GM19438 (cell line): ENCODE results near the gene IPO8.
"Not testable (repeated sequence)": the region's sequence is repeated elsewhere in the genome, so short reads cannot be mapped to it uniquely, and the experiment has no call there.

ENCODE experiments used
- ATAC-seq: cut with Tn5 transposase; IDR thresholded peaks from one replicate; pipeline ENCODE4 v1.9.1; 2021; ENCODE audit warnings: low read depth; ENCODE audit not compliant: unreplicated experiment

Gene IPO8

DNA sequence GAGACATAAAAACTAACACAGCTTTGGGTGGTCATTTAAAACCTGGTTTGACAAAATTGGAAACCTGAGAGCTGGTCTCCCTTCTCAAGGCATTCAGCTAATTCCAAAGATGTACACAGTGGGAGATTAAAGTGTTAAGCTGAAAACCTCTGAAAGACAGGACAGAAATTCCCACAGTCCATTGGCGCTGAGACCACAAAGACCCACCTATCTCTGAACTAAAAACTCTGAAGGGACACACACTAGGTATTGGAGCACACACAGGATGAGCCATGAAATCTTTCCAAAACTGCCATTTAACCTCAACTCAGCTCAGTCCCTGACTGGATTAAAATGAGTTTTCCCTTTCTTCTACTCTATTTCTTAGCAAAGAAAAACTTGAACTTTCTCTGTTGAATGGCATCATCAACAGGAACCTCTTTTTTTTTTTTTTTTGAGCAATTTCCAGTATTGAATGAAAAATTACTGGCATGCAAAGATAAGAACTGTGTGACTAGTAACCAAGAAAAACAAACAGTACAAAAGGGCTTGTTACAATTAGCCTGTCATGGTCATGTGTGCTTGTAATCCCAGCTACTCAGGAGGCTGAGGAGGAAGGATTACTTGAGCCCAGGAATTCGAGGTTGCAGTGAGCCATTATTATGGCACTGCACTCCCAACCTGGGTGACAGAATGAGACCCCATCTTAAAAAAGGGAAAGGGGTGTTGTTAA is 82.4 kb downstream of the IPO8 start:
- no peak for ATAC-seq

DNA sequence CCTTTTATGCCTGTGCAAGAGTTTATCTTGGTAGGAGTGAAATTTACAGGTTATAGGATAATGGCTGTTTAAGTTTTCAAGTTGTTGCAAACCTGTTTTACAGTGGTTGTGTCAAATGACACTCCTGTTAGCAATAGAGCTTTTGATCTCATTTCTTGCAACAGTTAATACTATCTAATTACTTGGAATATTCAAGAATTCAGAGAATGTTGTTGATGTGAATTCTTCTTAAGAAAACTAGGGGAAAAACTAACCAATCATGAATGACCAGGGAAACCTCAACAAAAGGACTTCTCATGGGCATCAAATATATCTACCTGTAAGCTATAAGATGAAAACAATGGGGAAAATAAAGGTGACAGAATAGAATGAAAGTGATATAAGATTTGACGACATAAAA is 85.0 kb downstream of the IPO8 start:
- ATAC-seq, result no peak

DNA sequence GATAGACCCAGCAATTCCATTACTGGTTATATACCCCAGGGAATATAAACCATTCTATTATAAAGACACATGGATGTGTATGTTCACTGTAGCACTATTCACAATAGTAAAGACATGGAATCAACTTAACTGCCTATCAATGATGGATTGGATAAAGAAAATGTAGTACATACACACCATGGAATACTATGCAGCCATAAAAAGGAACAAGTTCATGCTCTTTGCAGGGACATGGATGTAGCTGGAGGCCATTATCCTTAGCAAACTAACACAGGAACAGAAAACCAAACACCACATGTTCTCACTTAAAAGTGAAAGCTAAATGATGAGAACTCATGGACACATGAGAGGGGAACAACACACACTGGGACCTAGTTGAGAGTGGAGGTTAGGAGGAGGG is 85.8 kb downstream of the IPO8 start:
- not testable (repeated sequence) for ATAC-seq

DNA sequence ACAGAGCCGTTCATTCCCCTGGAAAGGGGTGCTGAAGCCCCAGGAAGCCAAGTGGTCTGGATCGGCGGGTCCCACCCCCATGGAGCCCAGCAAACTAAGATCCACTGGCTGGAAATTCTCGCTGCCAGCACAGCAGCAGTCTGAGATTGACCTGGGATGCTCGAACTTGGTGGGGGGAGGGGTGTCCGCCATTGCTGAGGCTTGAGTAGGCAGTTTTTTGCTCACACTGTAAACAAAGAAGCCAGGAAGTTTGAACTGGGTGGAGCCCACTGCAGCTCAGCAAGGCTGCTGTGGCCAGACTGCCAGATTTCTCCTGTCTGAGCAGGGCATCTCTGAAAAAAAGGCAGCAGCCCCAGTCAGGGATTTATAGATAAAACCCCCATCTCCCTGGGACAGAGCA is 91.4 kb downstream of the IPO8 start:
- ATAC-seq, result not testable (repeated sequence)

DNA sequence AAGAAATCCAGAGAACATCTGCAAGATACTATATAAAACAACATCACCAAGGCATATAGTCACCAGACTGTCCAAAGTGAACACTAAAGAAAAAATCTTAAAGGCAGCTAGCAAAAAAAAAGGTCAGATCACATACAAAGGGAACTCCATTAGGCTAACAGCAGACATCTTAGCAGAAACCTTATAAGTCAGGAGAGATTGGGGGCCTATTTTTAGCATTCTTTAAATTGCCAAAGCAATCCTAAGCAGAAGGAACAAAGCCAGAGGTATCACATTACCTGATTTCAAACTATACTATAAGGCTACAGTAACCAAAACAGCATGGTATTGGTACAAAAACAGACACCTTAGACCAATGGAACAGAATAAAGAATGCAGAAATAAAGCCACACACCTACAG is 92.5 kb downstream of the IPO8 start:
- ATAC-seq, result no peak

DNA sequence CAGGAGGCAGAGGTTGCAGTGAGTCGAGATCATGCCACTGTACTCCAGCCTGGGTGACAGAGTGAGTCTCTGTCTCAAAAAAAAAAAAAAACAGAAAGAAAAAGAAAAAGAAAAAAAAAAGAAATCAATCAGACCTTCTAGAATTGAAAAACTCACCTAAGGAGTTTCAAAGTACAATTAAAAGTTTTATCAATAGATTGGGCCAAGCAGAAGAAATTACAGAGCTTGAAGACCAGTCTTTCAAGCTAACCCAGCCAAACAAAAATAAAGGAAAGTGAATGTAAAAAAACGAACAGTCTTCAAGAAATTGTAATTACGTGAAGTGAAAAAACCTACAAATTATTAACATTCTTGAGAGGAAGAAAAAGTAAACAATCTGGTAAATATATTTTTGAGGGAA is 93.0 kb downstream of the IPO8 start:
- no peak for ATAC-seq

DNA sequence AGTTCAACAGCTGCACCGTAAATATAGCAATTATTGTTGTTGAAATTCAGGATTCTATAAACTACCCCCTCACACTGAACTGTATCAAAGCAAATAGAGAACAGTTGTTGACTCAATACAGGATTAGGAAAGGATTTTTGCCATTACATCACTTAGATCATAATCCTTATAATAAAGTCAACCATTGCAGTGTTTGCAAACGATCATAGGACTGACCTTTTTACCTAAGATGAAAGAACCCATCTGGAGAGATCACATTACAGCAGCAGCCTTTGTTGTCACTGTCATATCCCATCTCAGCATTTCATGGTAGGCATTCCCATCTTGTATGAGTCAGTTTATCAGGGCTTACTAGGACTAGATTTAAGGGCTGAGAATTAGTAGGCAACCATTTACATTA is 96.1 kb downstream of the IPO8 start:
- no peak for ATAC-seq

DNA sequence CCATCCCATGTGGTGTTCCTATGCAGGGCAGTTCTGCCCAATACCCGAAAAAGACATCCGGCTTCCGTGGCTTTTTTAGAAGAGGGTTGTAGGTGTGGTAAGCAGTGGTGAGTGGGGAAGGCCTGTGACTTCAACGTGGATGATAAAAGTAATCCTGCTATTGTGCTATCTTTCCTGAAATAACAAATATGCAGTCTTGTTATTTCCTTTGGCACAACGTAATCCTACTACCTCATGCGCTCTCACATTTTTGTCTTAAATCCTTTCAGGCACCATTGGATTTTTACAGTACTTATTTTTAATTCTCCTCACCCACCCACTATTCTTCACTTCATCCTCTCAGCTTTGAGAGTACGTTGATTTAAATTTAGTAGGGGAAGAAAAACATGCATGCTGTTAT is 96.8 kb downstream of the IPO8 start:
- no peak for ATAC-seq

DNA sequence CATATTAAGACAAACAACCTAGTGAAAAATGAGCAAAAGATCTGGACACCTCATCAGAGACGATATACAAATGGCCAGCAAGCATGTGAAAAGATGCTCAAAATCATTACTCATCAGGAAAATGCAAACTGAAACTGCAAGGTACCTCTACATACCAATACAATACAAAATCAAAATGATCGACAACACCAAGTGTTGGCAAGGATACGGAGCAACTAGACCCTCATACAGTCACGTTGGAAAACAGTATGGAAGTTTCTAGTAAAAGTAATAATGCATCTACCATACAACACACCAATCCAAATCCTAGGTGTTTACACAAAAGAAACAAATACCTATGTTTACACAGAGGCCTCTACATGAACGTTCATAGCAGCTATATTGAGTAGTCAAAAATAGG is 99.9 kb downstream of the IPO8 start:
- ATAC-seq, result no peak

DNA sequence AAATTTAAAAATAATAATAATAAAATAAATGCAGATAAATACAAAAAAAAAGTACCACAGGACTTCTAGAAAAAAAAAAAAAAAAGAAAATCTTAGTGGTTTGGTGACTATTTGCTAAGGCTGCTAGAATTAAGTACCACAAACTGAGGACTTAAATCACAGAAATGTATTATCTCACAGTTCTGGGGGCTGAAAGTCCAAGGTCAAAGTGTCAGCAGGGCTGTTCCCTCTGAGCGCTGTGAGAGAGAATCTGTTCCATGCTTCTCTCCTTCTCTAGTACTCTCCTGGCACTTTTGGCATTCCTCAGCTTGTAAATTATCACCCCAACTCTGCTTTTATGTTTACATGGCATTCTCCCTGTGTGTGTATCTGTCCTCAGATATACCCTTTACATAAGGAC is 101.2 kb downstream of the IPO8 start:
- no peak for ATAC-seq

DNA sequence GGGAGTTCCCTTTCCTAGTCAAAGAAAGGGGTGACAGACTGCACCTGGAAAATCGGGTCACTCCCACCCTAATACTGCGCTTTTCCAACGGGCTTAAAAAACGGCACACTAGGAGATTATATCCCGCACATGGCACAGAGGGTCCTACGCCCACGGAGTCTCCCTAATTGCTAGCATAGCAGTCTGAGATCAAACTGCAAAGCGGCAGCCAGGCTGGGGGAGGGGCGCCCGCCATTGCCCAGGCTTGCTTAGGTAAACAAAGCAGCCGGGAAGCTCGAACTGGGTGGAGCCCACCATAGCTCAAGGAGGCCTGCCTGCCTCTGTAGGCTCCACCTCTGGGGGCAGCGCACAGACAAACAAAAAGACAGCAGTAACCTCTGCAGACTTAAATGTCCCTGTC is 107.1 kb downstream of the IPO8 start:
- ATAC-seq, result not testable (repeated sequence)

DNA sequence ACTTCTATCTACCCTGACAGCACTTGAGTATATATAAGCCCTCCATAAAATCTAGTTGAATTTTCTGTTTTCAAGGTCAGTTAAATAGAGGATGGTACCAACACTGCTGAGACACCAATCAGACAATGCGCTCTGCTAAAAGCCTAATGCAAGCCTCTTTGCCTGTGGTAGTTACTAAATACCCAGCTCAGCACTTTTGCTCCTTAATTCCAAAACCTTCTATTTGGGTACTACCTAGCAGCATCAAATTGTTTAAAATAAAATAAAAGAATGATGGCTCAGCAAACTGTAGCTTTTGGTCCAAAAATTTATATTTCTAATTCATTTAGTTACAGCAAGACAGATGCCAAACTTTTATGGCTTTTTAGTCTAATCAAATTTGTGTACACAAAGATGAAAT is 107.9 kb downstream of the IPO8 start:
- no peak for ATAC-seq

DNA sequence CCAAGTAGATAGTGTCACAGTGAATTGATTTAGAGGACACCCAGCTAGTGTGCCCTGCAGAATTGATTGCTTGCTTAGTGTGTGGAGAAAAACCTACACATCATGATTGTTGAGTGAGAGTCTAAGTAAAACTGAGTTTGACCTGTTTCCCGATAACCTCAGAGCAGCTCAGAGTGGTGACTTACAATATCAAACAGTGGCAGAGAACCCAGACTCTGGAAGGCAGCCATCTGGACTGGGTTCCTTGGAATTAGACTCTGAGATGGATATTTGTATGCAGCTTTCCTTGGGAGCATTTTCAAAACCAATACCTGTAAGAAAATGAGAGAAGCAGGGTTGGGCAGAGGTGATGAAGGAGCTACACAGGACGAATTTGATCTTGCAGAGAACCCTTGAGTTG is 109.8 kb downstream of the IPO8 start:
- ATAC-seq, result no peak

DNA sequence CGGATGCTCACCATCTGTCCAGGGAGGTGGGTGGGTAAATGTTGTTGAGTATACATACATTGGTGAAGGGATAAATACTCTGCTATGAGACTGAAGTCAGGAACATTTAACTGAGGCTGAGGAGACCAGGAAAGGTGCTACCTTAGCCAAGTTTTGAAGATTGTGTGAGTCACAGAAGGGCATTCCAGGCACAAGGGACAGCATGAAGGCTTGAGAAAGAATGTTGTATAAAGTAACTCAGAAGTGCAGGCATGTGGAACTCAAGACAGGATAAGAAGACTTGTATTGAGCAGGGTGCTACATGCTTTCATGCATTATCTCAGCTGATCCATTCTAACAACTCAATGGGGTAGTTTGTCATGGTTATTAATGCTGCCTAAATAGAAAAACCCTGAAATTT is 112.7 kb downstream of the IPO8 start:
- ATAC-seq, result no peak

DNA sequence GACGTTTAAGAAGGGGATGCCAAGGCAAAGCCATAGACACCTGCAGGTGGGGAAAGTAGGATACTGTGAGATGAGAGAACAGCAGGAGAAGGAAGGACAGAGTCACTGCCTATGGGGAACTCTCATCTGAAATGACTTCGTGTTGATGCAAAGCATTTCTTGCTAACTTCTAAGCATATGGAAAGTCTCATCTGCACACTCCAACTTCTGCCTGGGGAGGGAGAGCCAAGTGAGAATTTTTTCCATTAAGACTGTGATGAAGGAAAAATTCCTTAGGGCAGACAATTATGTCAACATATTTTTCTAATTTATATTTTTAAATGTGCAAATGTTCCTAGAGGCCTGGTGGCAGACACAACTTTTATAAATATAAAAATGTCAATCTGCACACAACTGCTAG is 115.3 kb downstream of the IPO8 start:
- no peak for ATAC-seq
